Measurements from ENCODE around the gene TRIP13. TPM values are rescaled to one million over a fixed set of nuclear protein-coding genes. Genes with fewer than 3 reads are reported as not detected.

TRIP13 gene
- total RNA-seq, 2 donors from 2014 or later, result 21.9 to 32.4 TPM

GRCh38 chr5:960551-960950, 67.9 kb downstream of the TRIP13 start:
- Histone ChIP-seq H3K9me3 (ENCODE audit: control insufficient read depth, low read length) (no peaks in the 10 kb centered on the region), H3K4me1 (ENCODE audit: control insufficient read depth, insufficient read depth, low read length) (no peaks in the 10 kb centered on the region), H3K9ac (ENCODE audit: extremely low read depth, low read length, poor library complexity, severe bottlenecking) (no peak overlapping the region), H3K36me3 (ENCODE audit: control insufficient read depth, insufficient read depth, low read length) (no peaks in the 10 kb centered on the region), H3K27ac (ENCODE audit: low read depth, low read length) (no peak overlapping the region), H3K27me3 (ENCODE audit: control insufficient read depth, insufficient read depth, low read length, poor library complexity, severe bottlenecking) (peaks cover 2% of the 10 kb centered on the region), H3K4me3 (ENCODE audit: low read length) (no peak overlapping the region)
- Mint-ChIP-seq H3K4me1 (no peaks in the 10 kb centered on the region), H3K27me3 (ENCODE audit: insufficient read depth) (no peaks in the 10 kb centered on the region), H3K4me3 (no peak overlapping the region), H3K36me3 (ENCODE audit: low read depth) (no peaks in the 10 kb centered on the region), H3K9me3 (no peaks in the 10 kb centered on the region), H3K27ac (no peak overlapping the region)
- no peak for DNase-seq
- WGBS, 2 experiments (ENCODE audit: insufficient coverage in 1 of 2, insufficient read length in 1 of 2), result 92 to 93% methylated on average over 5 to 7 of the region's 7 CpGs
- TF ChIP-seq CTCF (conservative IDR thresholded peaks at IDR 0.05), result no peak

- H3K4me1 Mint-ChIP-seq, result no peaks in the 10 kb centered on the region
- no peaks in the 10 kb centered on the region for H3K27me3 Mint-ChIP-seq (ENCODE audit: insufficient read depth)
- Histone ChIP-seq H3K27me3 (ENCODE audit: control insufficient read depth, insufficient read depth, low read length, poor library complexity, severe bottlenecking) (no peaks in the 10 kb centered on the region), H3K9ac (ENCODE audit: extremely low read depth, low read length, poor library complexity, severe bottlenecking) (no peak overlapping the region), H3K9me3 (ENCODE audit: control insufficient read depth, low read length) (no peaks in the 10 kb centered on the region), H3K4me1 (ENCODE audit: control insufficient read depth, insufficient read depth, low read length) (no peaks in the 10 kb centered on the region), H3K4me3 (ENCODE audit: low read length) (no peak overlapping the region), H3K27ac (ENCODE audit: low read depth, low read length) (no peak overlapping the region), H3K36me3 (ENCODE audit: control insufficient read depth, insufficient read depth, low read length) (no peaks in the 10 kb centered on the region)
- no peak overlapping the region for H3K4me3 Mint-ChIP-seq
- H3K9me3 Mint-ChIP-seq, result no peaks in the 10 kb centered on the region
- DNase-seq, result no peak
- WGBS, 2 experiments (ENCODE audit: insufficient coverage in 1 of 2, insufficient read length in 1 of 2), result 93 to 94% methylated on average over 21 to 27 of the region's 27 CpGs
- TF ChIP-seq CTCF (conservative IDR thresholded peaks at IDR 0.05), result no peak
- no peaks in the 10 kb centered on the region for H3K36me3 Mint-ChIP-seq (ENCODE audit: low read depth)
- H3K27ac Mint-ChIP-seq, result no peak overlapping the region
These were observed 68.5 kb downstream of the TRIP13 start for GRCh38 chr5:961002-961710.

GRCh38 chr5:961711-962240, 69.1 kb downstream of the TRIP13 start:
- no peak for TF ChIP-seq CTCF (conservative IDR thresholded peaks at IDR 0.05)
- no peak overlapping the region for H3K9ac ChIP-seq (ENCODE audit: extremely low read depth, low read length, poor library complexity, severe bottlenecking)
- Mint-ChIP-seq H3K27ac (no peak overlapping the region), H3K36me3 (ENCODE audit: low read depth) (no peaks in the 10 kb centered on the region), H3K4me3 (no peak overlapping the region), H3K9me3 (no peaks in the 10 kb centered on the region), H3K27me3 (ENCODE audit: insufficient read depth) (no peaks in the 10 kb centered on the region), H3K4me1 (no peaks in the 10 kb centered on the region)
- no peak overlapping the region for H3K27ac ChIP-seq (ENCODE audit: low read depth, low read length)
- peak; percentile 30 for DNase-seq
- no peaks in the 10 kb centered on the region for H3K36me3 ChIP-seq (ENCODE audit: control insufficient read depth, insufficient read depth, low read length)
- WGBS, 2 experiments (ENCODE audit: insufficient coverage in 1 of 2, insufficient read length in 1 of 2), result 91 to 95% methylated on average over 10 to 24 of the region's 24 CpGs
- H3K27me3 ChIP-seq (ENCODE audit: control insufficient read depth, insufficient read depth, low read length, poor library complexity, severe bottlenecking), result no peaks in the 10 kb centered on the region
- no peaks in the 10 kb centered on the region for H3K9me3 ChIP-seq (ENCODE audit: control insufficient read depth, low read length)
- H3K4me1 ChIP-seq (ENCODE audit: control insufficient read depth, insufficient read depth, low read length), result no peaks in the 10 kb centered on the region
- no peak overlapping the region for H3K4me3 ChIP-seq (ENCODE audit: low read length)
